ENCODE measurements around the gene SSBP1. TPM values are rescaled to one million over a fixed set of nuclear protein-coding genes. Genes with fewer than 3 reads are reported as not detected.
A peak's percentile ranks its signal among the peaks of the same experiment; 100 is the strongest.
"Not testable (repeated sequence)": the region's sequence is repeated elsewhere in the genome, so short reads cannot be mapped to it uniquely, and the experiment has no call there.

The SSBP1 gene
- total RNA-seq (100 to 1,000 TPM; 108 to 116 TPM), total RNA-seq (39.4 to 278 (median 87.6) reads per million in 172 experiments)
- polyA plus RNA-seq (2013, experiment 1 of 2) = 148 TPM
- 123 TPM for polyA plus RNA-seq (2013, experiment 2 of 2)

- ATAC-seq (ENCODE audit: poor library complexity) (peak; percentile 82), DNase-seq (peak; percentile 83 to 97 (median 88))
- peak; percentile 95 for TF ChIP-seq CTCF (IDR thresholded peaks at IDR 0.05)
- ChIA-PET POLR2A (interaction anchor here (0.6 to 3.2 kb wide), 25 partner anchors 9 to 1675 kb away, joined by 3 to 103 read pairs (median 4); partner anchors contain the start of genes AGK, DENND11, MRPS33 and PARP12), CTCF (interaction anchor here (0.7 to 2.3 kb wide), 17 partner anchors 9 to 723 kb away, joined by 3 to 38 read pairs (median 5); partner anchors contain the start of genes DENND11, MRPS33 and WEE2)
- H3K27me3 Mint-ChIP-seq = no peaks in the 10 kb centered on the region
- H3K9me3 Mint-ChIP-seq = no peaks in the 10 kb centered on the region
- peak within 1 kb of the TSS; percentile 86 to 89 for H3K27ac ChIP-seq (ENCODE audit: low read depth in 1 of 2, low read length in 2 of 2)
- peaks cover 48% of the 10 kb centered on the region for H3K36me3 Mint-ChIP-seq (ENCODE audit: low read depth)
- no peaks in the 10 kb centered on the region for H3K9me3 ChIP-seq (ENCODE audit: control insufficient read depth in 1 of 2, insufficient read depth in 1 of 2, low read length in 2 of 2)
- H3K4me1 ChIP-seq (ENCODE audit: insufficient read depth, low read length) = peaks cover 25% of the 10 kb centered on the region
- H3K4me1 Mint-ChIP-seq (ENCODE audit: low read depth) = peaks cover 46% of the 10 kb centered on the region
- H3K4me3 Mint-ChIP-seq = peak within 1 kb of the TSS; percentile 97
- intact Hi-C loops (cut with DNase I, micrococcal nuclease) = loop anchor here (1.0 to 10.0 kb wide), 7 partner anchors 37 to 1043 kb away; partner anchors contain the start of genes AGK (in 2 of the 2), MRPS33 (in 2 of the 2) and NDUFB2 (in 1 of the 2)
- H3K27me3 ChIP-seq (ENCODE audit: control insufficient read depth in 1 of 2, insufficient read depth in 2 of 2, low read length in 2 of 2) = no peaks in the 10 kb centered on the region
- peak within 1 kb of the TSS; percentile 76 for H3K4me3 ChIP-seq (ENCODE audit: low read length)
- H3K27ac Mint-ChIP-seq = peak within 1 kb of the TSS; percentile 93
- H3K36me3 ChIP-seq (ENCODE audit: insufficient read depth, low read length) = peaks cover 35% of the 10 kb centered on the region
Measured at GRCh38 chr7:141737836-141738591, at the start of gene SSBP1. Gene SSBP1, plus strand, starts transcription at chr7:141738358. Its CDS starts 809 bp downstream, at chr7:141739167.

- H3K27ac Mint-ChIP-seq = not testable (repeated sequence)
Measured at GRCh38 chr7:141689072-141689825, 48.9 kb upstream of the SSBP1 start.

GRCh38 chr7:141691540-141691939 is 46.6 kb upstream of the SSBP1 start:
- POLR2A ChIA-PET = interaction anchor here (1.9 kb wide), 1 partner anchor 10 kb away, joined by 5 read pairs; the partner anchor contains the start of gene DENND11
- H3K4me1 Mint-ChIP-seq (ENCODE audit: low read depth) = peaks cover 71% of the 10 kb centered on the region
- no peak overlapping the region for H3K4me3 Mint-ChIP-seq

More at GRCh38 chr7:141689072-141689825, 48.9 kb upstream of the SSBP1 start:
- ChIA-PET CTCF (interaction anchor here (0.6 kb wide), 1 partner anchor 41 kb away, joined by 3 read pairs; no protein-coding TSS in a partner anchor), POLR2A (interaction anchor here (0.9 kb wide), 1 partner anchor 9 kb away, joined by 3 read pairs; no protein-coding TSS in a partner anchor)
- H3K36me3 ChIP-seq (ENCODE audit: insufficient read depth, low read length) = peaks cover 26% of the 10 kb centered on the region
- H3K4me3 Mint-ChIP-seq; H3K27me3 Mint-ChIP-seq; H3K9me3 Mint-ChIP-seq; intact Hi-C loops (cut with DNase I, micrococcal nuclease); H3K9me3 ChIP-seq (ENCODE audit: control insufficient read depth in 1 of 2, insufficient read depth in 1 of 2, low read length in 2 of 2); H3K27ac ChIP-seq (ENCODE audit: low read depth in 1 of 2, low read length in 2 of 2); H3K27me3 ChIP-seq (ENCODE audit: control insufficient read depth in 1 of 2, insufficient read depth in 2 of 2, low read length in 2 of 2); DNase-seq; ATAC-seq (ENCODE audit: poor library complexity); H3K4me3 ChIP-seq (ENCODE audit: low read length); H3K4me1 ChIP-seq (ENCODE audit: insufficient read depth, low read length): not testable (repeated sequence)
- H3K4me1 Mint-ChIP-seq (ENCODE audit: low read depth) = peaks cover 48% of the 10 kb centered on the region
- peaks cover 38% of the 10 kb centered on the region for H3K36me3 Mint-ChIP-seq (ENCODE audit: low read depth)

More at GRCh38 chr7:141691540-141691939, 46.6 kb upstream of the SSBP1 start:
- Mint-ChIP-seq H3K36me3 (ENCODE audit: low read depth) (peaks cover 32% of the 10 kb centered on the region), H3K27ac (no peak overlapping the region), H3K9me3 (no peaks in the 10 kb centered on the region), H3K27me3 (no peaks in the 10 kb centered on the region)
- intact Hi-C loops (cut with DNase I, micrococcal nuclease) = no loop called here
- no peaks in the 10 kb centered on the region for H3K4me1 ChIP-seq (ENCODE audit: insufficient read depth, low read length)
- no peak overlapping the region for H3K4me3 ChIP-seq (ENCODE audit: low read length)
- ATAC-seq (ENCODE audit: poor library complexity) = no peak
- CTCF ChIA-PET = no interaction called here
- no peak for DNase-seq
- H3K9me3 ChIP-seq (ENCODE audit: control insufficient read depth in 1 of 2, insufficient read depth in 1 of 2, low read length in 2 of 2) = no peaks in the 10 kb centered on the region
- H3K36me3 ChIP-seq (ENCODE audit: insufficient read depth, low read length) = peaks cover 15% of the 10 kb centered on the region
- no peak for TF ChIP-seq CTCF (IDR thresholded peaks at IDR 0.05)
- no peaks in the 10 kb centered on the region for H3K27me3 ChIP-seq (ENCODE audit: control insufficient read depth in 1 of 2, insufficient read depth in 2 of 2, low read length in 2 of 2)
- no peak overlapping the region for H3K27ac ChIP-seq (ENCODE audit: low read depth in 1 of 2, low read length in 2 of 2)
